NCI-H1417 treated with DMSO at 0.1 percent for 48 hours (cell line): ENCODE measurements around the gene EHBP1.

Experiments used
- DNase-seq: peaks from one replicate; lab custom pipeline; 2025; lab: John Stamatoyannopoulos, UW

The EHBP1 gene

DNA sequence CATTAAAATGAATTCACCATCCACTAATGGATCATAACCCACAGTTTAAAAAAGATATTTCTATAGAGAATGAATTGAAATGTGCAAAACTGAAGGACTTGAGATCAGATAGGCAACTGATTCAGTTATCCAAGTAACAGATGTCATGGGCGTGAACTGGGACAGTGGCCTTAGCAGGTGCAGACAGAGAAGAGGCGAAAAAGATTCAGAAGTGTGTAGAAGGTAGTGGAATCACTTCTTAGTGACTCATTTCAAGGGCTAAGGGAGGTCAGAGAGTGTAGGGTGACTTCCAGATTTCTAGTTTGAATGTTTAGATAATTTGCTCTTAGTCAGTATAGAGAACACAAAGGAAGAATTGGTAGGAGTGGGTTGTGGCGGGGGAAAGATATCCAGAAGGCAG, 79.7 kb downstream of the EHBP1 start:
- DNase-seq: no peak

- DNase-seq: no peak
Measured at GRCh38 chr2:62785810-62786597, 80.5 kb downstream of the EHBP1 start.

GRCh38 chr2:62787386-62787785, 81.9 kb downstream of the EHBP1 start:
- no peak for DNase-seq

GRCh38 chr2:62789518-62789917, 84.0 kb downstream of the EHBP1 start:
- DNase-seq: no peak

- DNase-seq: no peak
Measured at GRCh38 chr2:62789918-62790317, 84.4 kb downstream of the EHBP1 start.

DNA sequence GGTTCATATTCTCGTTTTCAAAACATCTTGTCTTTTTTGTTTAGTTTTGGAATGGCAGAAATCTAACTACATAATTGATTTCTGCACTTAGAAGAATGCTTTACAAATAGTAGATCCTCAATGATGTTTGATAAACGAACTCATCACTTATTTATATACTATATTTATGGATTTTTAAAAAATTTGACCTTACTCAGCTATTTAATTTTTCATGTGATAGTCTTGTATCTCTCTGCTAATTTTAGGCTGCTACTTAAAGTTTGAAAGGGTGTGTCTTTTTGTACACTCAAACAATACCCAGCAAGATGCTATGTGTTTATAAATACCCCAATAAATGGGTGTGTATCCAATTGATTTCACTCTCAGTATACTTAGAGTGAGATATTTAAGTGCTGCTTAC, 86.9 kb downstream of the EHBP1 start:
- DNase-seq: no peak

- no peak for DNase-seq
Measured at GRCh38 chr2:62793213-62793612, 87.7 kb downstream of the EHBP1 start.

- peak; percentile 13 for DNase-seq
Measured at GRCh38 chr2:62794791-62795190, 89.3 kb downstream of the EHBP1 start.

- DNase-seq: no peak
Measured at GRCh38 chr2:62795341-62795740, 89.8 kb downstream of the EHBP1 start.

- DNase-seq: no peak
Measured at GRCh38 chr2:62797107-62797506, 91.6 kb downstream of the EHBP1 start.

DNA sequence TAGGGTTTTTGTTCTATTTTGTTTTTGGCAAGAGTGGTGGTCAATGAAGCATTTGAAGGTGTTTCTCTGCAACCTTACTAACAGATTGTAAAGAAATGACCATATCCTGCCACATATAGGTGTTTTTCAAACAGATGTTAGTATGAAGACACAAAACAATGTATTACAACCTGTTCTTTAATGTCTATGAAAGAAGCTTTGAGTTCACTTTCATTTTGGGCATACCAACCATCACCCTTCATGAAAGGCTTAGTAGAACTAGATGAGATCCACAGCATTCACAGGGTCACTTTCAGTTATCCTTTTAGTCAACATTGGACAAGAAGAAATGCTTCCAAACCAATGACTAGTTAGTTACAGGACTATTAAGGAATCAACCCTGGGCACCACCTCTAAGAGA, 95.1 kb downstream of the EHBP1 start:
- DNase-seq: no peak

DNA sequence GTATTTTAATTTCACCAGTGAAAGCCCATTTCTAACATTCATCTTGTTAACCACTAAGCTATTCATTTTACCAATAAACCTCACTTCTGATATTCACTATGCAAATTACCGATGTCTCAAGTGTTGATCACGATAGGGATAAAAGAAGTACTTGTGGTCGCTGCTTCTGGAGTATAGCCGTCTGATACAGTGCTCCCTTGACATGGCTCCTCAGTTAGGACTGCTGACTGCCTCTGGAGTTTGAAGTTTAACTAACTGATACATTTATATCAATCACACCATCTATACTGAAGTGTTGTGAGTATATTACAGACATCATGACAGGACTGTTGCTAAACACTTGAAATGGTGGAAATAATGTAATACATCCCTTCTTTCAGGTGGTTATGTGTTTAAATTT, 95.6 kb downstream of the EHBP1 start:
- no peak for DNase-seq

DNA sequence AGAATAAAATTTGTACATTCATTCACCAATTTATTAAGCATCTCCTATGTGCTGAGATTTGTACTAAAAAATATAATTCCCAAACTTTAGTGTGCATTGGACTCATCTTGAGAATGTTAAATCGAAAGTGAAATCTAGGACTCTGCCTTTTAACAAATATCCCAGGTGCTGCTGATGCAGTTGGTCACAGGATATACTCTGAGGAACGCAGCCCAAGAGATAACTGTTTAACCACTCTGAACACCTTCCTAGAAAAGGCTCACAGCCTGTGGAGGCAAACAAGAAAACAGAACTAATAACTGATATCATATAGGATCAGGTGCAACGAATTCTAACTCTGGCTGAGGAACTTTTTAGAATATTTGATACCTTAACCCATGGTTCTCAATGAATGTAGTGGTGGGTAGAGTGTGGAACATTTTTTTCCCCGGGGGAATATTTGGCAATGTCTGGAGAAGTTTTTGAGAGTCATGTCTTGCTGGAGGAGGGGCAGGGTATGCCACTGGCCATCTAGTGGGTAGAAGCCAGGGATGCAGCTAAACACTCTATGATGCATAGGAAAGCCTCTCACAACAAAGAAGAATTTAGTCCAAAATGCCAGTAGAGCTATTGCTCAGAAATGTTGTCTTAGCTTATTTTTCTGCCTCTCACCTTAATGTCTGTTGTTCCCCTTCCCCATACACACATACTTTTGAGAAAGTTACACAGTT, 96.5 kb downstream of the EHBP1 start:
- no peak for DNase-seq

- no peak for DNase-seq
Measured at GRCh38 chr2:62803961-62804360, 98.4 kb downstream of the EHBP1 start.

GRCh38 chr2:62806231-62806630, 100.7 kb downstream of the EHBP1 start:
- DNase-seq: no peak

- DNase-seq: no peak
Measured at GRCh38 chr2:62808554-62808953, 103.0 kb downstream of the EHBP1 start.

DNA sequence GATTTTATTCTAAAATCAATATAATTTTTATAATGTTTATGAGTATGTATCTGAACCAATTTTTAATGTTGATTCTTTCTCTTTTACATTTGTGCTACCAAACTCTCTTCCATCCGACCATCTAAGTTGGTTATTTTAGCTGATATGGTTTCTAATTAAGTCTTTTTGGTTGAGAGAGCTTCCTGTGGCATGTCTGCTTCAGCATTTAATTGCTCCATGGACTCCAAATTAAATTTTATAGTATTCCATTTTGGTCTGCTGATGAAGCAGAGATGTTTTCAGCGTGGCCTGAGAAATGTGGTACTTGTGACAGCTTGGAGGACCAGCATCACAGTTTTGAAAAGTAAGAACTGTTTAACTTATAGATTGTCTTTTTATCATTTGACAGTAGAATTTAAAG, 105.6 kb downstream of the EHBP1 start:
- no peak for DNase-seq

- no peak for DNase-seq
Measured at GRCh38 chr2:62811972-62812371, 106.5 kb downstream of the EHBP1 start.

- no peak for DNase-seq
Measured at GRCh38 chr2:62812921-62813825, 107.7 kb downstream of the EHBP1 start.

DNA sequence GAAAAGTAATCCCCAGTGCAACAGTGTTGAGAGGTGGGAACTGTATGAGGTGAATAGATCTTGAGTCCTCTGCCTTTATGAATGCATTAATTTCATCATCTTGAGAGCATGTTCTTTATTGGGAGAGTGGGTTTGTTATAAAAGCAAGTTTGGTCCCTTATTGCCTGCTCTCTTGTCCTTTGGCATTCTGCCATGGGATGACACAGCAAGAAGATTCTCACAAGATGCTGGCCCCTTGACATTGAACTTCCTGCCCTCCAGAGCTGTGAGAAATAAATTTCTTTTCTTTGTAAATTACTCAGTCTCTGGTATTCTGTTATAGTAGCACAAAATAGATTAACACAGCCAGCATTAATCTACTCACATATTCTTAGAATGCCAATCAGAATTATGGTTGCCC, 108.6 kb downstream of the EHBP1 start:
- no peak for DNase-seq

- DNase-seq: no peak
Measured at GRCh38 chr2:62817348-62817747, 111.8 kb downstream of the EHBP1 start.

- no peak for DNase-seq
Measured at GRCh38 chr2:62817995-62818713, 112.6 kb downstream of the EHBP1 start.
